Esophagus (tissue), 2 donors: ENCODE measurements around the gene KIAA0408. TPM values are rescaled to one million over a fixed set of nuclear protein-coding genes. Genes with fewer than 3 reads are reported as not detected.
"Not testable (repeated sequence)": the region's sequence is repeated elsewhere in the genome, so short reads cannot be mapped to it uniquely, and the experiment has no call there.

Experiments used
- H3K27ac ChIP-seq, 2 donors: one replicate each; pipeline ENCODE4 v1.5.1; 2013; ENCODE audit warnings: low read depth in 2 of 2, mild to moderate bottlenecking in 2 of 2, inconsistent platforms in 1 of 2, low read length in 1 of 2, moderate library complexity in 1 of 2
- H3K27me3 ChIP-seq, 2 donors: one replicate each; pipeline ENCODE4 v1.6.1; 2013; ENCODE audit warnings: low read length in 2 of 2, control low read depth in 1 of 2, mild to moderate bottlenecking in 1 of 2; ENCODE audit not compliant: insufficient read depth in 2 of 2, control insufficient read depth in 1 of 2
- H3K36me3 ChIP-seq, 2 donors: one replicate each; pipeline ENCODE4 v1.6.1; 2013; ENCODE audit warnings: low read length in 1 of 2; ENCODE audit not compliant: control insufficient read depth in 2 of 2, insufficient read depth in 2 of 2
- H3K4me1 ChIP-seq, 2 donors: one replicate each; pipeline ENCODE4 v1.6.1; 2013; ENCODE audit warnings: low read length in 1 of 2; ENCODE audit not compliant: control insufficient read depth in 2 of 2, insufficient read depth in 2 of 2
- H3K4me3 ChIP-seq, 2 donors: one replicate each; pipeline ENCODE4 v1.5.1; 2013; ENCODE audit warnings: low read length in 2 of 2, mild to moderate bottlenecking in 2 of 2, low read depth in 1 of 2, moderate library complexity in 1 of 2
- H3K9me3 ChIP-seq, 2 donors: one replicate each; pipeline ENCODE4 v1.6.1; 2013; ENCODE audit warnings: mild to moderate bottlenecking in 2 of 2, low read depth in 1 of 2, low read length in 1 of 2, moderate library complexity in 1 of 2; ENCODE audit not compliant: control insufficient read depth in 2 of 2, insufficient read depth in 1 of 2
- WGBS, 2 donors: extraction: QIAGEN DNeasy Blood & Tissue Kit; methylation state at CpG; one replicate each; pipeline ENCODE4 v1.1.7; 2013; 5-methylcytosine and 5-hydroxymethylcytosine counted together
- polyA plus RNA-seq, 2 donors: library from polyadenylated mRNA; stranded (reverse); fragments of 200-250 nt; gene quantifications; one replicate each; pipeline ENCODE4 v1.2.3, GENCODE V29; 2013
- donor health status: healthy with polysubstance abuse.
- donor health status: Bipolar disorder and iron deficiency.

Gene KIAA0408
- polyA plus RNA-seq, 2 donors = 1.3 to 2.1 TPM

DNA sequence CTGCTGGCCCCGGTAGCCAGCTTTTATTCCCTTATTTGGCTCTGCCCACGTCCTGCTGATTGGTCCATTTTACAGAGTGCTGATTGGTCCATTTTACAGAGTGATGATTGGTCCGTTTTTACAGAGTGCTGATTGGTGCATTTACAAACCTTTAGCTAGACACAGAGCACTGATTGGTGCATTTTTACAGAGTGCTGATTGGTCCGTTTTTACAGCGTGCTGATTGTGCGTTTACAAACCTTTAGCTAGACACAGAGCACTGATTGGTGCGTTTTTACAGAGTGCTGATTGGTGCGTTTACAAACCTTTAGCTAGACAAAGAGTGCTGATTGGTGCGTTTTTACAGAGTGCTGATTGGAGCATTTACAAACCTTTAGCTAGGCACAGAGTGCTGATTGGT lies 30.6 kb downstream of the KIAA0408 start:
- not testable (repeated sequence) for H3K4me3 ChIP-seq, H3K9me3 ChIP-seq, H3K27me3 ChIP-seq, H3K36me3 ChIP-seq, H3K4me1 ChIP-seq, H3K27ac ChIP-seq
- 86 to 87% methylated on average over 9 of the region's 9 CpGs for WGBS, 2 donors

GRCh38 chr6:127423921-127424320 lies 35.3 kb downstream of the KIAA0408 start:
- Histone ChIP-seq H3K4me1 (no peaks in the 10 kb centered on the region), H3K9me3 (no peaks in the 10 kb centered on the region), H3K4me3 (no peak overlapping the region), H3K36me3 (no peaks in the 10 kb centered on the region), H3K27ac (no peak overlapping the region), H3K27me3 (no peaks in the 10 kb centered on the region)
- 53 to 54% methylated on average over 2 of the region's 2 CpGs for WGBS, 2 donors

- H3K9me3 ChIP-seq, H3K27ac ChIP-seq, H3K36me3 ChIP-seq, H3K4me1 ChIP-seq, H3K27me3 ChIP-seq, H3K4me3 ChIP-seq: not testable (repeated sequence)
- WGBS, 2 donors = 58 to 77% methylated on average over 3 of the region's 3 CpGs
Measured at GRCh38 chr6:127421164-127421563, 38.0 kb downstream of the KIAA0408 start.

DNA sequence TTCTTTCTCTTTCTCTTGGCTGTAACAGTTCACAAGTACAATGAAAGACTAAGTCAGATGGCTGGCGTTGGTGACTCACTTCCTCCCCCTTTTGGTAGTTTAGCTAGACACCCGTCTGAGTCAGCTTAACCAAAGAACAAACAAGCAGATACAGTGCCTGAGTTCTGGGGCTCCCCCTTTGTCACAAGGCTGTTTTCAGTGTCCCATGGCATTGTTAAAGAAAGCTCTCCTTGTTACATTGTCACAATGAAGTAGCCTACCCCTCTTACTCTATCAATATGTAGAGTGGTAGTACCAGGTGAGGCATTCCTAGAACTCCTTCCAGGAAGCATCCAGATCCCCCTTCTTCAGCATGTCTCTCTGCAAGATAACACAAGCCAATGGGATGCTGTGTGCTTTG lies 38.6 kb downstream of the KIAA0408 start:
- Histone ChIP-seq H3K4me3 (no peak overlapping the region), H3K36me3 (no peaks in the 10 kb centered on the region), H3K27me3 (no peaks in the 10 kb centered on the region), H3K27ac (no peak overlapping the region), H3K4me1 (no peaks in the 10 kb centered on the region), H3K9me3 (no peaks in the 10 kb centered on the region)
- WGBS, 2 donors = 0% methylated on average over 2 of the region's 2 CpGs

GRCh38 chr6:127415096-127415495 lies 44.1 kb downstream of the KIAA0408 start:
- H3K4me1 ChIP-seq = no peaks in the 10 kb centered on the region
- WGBS, 2 donors = 89 to 91% methylated on average over 2 of the region's 2 CpGs
- H3K27me3 ChIP-seq = no peaks in the 10 kb centered on the region
- H3K27ac ChIP-seq = no peak overlapping the region
- H3K9me3 ChIP-seq = no peaks in the 10 kb centered on the region
- H3K4me3 ChIP-seq = no peak overlapping the region
- H3K36me3 ChIP-seq = no peaks in the 10 kb centered on the region

GRCh38 chr6:127413123-127413522 lies 46.1 kb downstream of the KIAA0408 start:
- WGBS, 2 donors = 45 to 54% methylated on average over 4 of the region's 4 CpGs
- H3K36me3 ChIP-seq, H3K27ac ChIP-seq, H3K27me3 ChIP-seq, H3K9me3 ChIP-seq, H3K4me3 ChIP-seq, H3K4me1 ChIP-seq: not testable (repeated sequence)

- not testable (repeated sequence) for H3K4me3 ChIP-seq, H3K9me3 ChIP-seq, H3K27ac ChIP-seq, H3K4me1 ChIP-seq, H3K27me3 ChIP-seq, H3K36me3 ChIP-seq
- 87 to 93% methylated on average over 8 of the region's 8 CpGs for WGBS, 2 donors
Measured at GRCh38 chr6:127412016-127412415, 47.2 kb downstream of the KIAA0408 start.

Other genes starting within 250 kb of the KIAA0408 start
- 10 to 100 TPM; 16.1 to 17.9 TPM for gene RNF146, start 192.5 kb downstream of the KIAA0408 start, polyA plus RNA-seq
- 10 to 100 TPM; 16.9 to 30.4 TPM for gene ECHDC1, start 115.8 kb downstream of the KIAA0408 start, polyA plus RNA-seq
- gene C6orf58, start 117.8 kb upstream of the KIAA0408 start, polyA plus RNA-seq = not detected